ENCODE measurements around the gene AQP6.

DNA sequence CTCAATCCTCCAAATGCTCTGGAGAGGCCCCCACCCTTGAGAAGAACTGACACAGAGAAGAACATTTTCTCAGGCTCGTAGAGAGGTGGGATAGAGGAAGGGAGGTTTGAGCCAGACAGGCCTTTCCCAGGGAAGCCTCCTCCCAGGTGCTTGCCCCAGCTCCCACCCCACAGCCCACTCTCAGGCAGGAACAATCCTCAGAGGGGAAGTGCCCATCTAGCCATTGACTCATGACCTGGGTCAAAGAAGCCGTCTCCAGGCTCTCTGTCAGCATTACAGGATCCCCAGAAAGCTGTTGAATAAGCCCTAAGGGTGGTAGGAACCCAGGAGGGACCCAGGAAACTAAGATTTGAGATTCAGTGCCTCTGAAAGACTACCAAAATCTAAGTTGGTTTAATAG, 3.8 kb downstream of the AQP6 start:
- TF ChIP-seq, protein P1, sequence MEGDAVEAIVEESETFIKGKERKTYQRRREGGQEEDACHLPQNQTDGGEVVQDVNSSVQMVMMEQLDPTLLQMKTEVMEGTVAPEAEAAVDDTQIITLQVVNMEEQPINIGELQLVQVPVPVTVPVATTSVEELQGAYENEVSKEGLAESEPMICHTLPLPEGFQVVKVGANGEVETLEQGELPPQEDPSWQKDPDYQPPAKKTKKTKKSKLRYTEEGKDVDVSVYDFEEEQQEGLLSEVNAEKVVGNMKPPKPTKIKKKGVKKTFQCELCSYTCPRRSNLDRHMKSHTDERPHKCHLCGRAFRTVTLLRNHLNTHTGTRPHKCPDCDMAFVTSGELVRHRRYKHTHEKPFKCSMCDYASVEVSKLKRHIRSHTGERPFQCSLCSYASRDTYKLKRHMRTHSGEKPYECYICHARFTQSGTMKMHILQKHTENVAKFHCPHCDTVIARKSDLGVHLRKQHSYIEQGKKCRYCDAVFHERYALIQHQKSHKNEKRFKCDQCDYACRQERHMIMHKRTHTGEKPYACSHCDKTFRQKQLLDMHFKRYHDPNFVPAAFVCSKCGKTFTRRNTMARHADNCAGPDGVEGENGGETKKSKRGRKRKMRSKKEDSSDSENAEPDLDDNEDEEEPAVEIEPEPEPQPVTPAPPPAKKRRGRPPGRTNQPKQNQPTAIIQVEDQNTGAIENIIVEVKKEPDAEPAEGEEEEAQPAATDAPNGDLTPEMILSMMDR (IDR thresholded peaks at IDR 0.05 in 2 of 3, conservative IDR thresholded peaks at IDR 0.05 in 1 of 3; ENCODE audit: control insufficient read depth in 2 of 3, extremely low read depth in 1 of 3, insufficient read depth in 1 of 3, low read depth in 3 of 3, low read length in 3 of 3): no peak
- no peak for TF ChIP-seq POLR2A (IDR thresholded peaks at IDR 0.05; ENCODE audit: low read depth, low read length)
- no peak for TF ChIP-seq NRF1 (conservative IDR thresholded peaks at IDR 0.05; ENCODE audit: low read depth, low read length)
- TF ChIP-seq, protein P2, sequence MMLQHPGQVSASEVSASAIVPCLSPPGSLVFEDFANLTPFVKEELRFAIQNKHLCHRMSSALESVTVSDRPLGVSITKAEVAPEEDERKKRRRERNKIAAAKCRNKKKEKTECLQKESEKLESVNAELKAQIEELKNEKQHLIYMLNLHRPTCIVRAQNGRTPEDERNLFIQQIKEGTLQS (IDR thresholded peaks at IDR 0.05; ENCODE audit: borderline replicate concordance, extremely low read depth, low read depth, low read length): no peak
- no peak for TF ChIP-seq HDAC2 (IDR thresholded peaks at IDR 0.05)
- no peak for TF ChIP-seq SPI1 (IDR thresholded peaks at IDR 0.05; ENCODE audit: borderline replicate concordance, insufficient read depth, low read depth, low read length)
- TF ChIP-seq POLR2AphosphoS2 (IDR thresholded peaks at IDR 0.05; ENCODE audit: low read depth, low read length): no peak
- TF ChIP-seq, protein P3, sequence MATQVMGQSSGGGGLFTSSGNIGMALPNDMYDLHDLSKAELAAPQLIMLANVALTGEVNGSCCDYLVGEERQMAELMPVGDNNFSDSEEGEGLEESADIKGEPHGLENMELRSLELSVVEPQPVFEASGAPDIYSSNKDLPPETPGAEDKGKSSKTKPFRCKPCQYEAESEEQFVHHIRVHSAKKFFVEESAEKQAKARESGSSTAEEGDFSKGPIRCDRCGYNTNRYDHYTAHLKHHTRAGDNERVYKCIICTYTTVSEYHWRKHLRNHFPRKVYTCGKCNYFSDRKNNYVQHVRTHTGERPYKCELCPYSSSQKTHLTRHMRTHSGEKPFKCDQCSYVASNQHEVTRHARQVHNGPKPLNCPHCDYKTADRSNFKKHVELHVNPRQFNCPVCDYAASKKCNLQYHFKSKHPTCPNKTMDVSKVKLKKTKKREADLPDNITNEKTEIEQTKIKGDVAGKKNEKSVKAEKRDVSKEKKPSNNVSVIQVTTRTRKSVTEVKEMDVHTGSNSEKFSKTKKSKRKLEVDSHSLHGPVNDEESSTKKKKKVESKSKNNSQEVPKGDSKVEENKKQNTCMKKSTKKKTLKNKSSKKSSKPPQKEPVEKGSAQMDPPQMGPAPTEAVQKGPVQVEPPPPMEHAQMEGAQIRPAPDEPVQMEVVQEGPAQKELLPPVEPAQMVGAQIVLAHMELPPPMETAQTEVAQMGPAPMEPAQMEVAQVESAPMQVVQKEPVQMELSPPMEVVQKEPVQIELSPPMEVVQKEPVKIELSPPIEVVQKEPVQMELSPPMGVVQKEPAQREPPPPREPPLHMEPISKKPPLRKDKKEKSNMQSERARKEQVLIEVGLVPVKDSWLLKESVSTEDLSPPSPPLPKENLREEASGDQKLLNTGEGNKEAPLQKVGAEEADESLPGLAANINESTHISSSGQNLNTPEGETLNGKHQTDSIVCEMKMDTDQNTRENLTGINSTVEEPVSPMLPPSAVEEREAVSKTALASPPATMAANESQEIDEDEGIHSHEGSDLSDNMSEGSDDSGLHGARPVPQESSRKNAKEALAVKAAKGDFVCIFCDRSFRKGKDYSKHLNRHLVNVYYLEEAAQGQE (IDR thresholded peaks at IDR 0.05; ENCODE audit: low read depth, low read length): no peak
- TF ChIP-seq EP300 (IDR thresholded peaks at IDR 0.05; ENCODE audit: borderline replicate concordance in 1 of 2, control insufficient read depth in 1 of 2, low read depth in 2 of 2, low read length in 2 of 2): no peak
- TF ChIP-seq, protein P4, sequence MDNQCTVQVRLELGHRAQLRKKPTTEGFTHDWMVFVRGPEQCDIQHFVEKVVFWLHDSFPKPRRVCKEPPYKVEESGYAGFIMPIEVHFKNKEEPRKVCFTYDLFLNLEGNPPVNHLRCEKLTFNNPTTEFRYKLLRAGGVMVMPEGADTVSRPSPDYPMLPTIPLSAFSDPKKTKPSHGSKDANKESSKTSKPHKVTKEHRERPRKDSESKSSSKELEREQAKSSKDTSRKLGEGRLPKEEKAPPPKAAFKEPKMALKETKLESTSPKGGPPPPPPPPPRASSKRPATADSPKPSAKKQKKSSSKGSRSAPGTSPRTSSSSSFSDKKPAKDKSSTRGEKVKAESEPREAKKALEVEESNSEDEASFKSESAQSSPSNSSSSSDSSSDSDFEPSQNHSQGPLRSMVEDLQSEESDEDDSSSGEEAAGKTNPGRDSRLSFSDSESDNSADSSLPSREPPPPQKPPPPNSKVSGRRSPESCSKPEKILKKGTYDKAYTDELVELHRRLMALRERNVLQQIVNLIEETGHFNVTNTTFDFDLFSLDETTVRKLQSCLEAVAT (IDR thresholded peaks at IDR 0.05): no peak
- TF ChIP-seq BACH1 (IDR thresholded peaks at IDR 0.05; ENCODE audit: borderline replicate concordance): no peak
- TF ChIP-seq, protein P5, sequence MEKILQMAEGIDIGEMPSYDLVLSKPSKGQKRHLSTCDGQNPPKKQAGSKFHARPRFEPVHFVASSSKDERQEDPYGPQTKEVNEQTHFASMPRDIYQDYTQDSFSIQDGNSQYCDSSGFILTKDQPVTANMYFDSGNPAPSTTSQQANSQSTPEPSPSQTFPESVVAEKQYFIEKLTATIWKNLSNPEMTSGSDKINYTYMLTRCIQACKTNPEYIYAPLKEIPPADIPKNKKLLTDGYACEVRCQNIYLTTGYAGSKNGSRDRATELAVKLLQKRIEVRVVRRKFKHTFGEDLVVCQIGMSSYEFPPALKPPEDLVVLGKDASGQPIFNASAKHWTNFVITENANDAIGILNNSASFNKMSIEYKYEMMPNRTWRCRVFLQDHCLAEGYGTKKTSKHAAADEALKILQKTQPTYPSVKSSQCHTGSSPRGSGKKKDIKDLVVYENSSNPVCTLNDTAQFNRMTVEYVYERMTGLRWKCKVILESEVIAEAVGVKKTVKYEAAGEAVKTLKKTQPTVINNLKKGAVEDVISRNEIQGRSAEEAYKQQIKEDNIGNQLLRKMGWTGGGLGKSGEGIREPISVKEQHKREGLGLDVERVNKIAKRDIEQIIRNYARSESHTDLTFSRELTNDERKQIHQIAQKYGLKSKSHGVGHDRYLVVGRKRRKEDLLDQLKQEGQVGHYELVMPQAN (conservative IDR thresholded peaks at IDR 0.05): no peak
